Right lung (tissue), 5 donors: ENCODE data around the gene PPP2R1B. TPM values are rescaled to one million over a fixed set of nuclear protein-coding genes. Genes with fewer than 3 reads are reported as not detected.

ENCODE experiments used
- DNase-seq, 2 donors: peaks; one replicate each; pipeline ENCODE4 v3.0.0-alpha.2; 2013
- polyA plus RNA-seq, 5 donors: library from polyadenylated mRNA; unstranded; fragments of 120-200 nt; gene quantifications; one replicate each; pipeline versions ENCODE4 v1.2.1 to v1.2.3, GENCODE V29; 2013; ENCODE audit warnings: inconsistent platforms in 1 of 5, low replicate concordance in 1 of 5; ENCODE audit not compliant: insufficient read length in 5 of 5, insufficient read depth in 1 of 5

The PPP2R1B gene
- polyA plus RNA-seq, 5 donors = 20.6 to 32.4 (median 27.8) TPM

DNA sequence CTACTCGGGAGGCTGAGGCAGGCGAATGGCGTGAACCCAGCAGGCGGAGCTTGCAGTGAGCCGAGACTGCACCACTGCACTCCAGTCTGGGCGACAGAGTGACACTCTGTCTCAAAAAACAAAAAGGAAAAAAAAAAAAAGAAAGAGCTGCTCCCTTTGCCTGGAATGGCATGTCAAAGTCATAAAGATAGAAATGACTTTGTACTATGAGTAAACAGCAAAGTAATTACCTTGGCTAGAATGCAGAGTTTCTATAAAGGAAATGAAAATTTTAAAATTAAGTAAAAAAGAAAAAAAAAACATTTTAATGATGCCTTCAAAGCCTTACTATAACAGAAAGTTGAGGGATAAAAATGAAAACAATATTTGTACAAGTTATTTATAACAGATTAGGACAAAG is 10.1 kb downstream of the PPP2R1B start:
- DNase-seq = no peak

DNA sequence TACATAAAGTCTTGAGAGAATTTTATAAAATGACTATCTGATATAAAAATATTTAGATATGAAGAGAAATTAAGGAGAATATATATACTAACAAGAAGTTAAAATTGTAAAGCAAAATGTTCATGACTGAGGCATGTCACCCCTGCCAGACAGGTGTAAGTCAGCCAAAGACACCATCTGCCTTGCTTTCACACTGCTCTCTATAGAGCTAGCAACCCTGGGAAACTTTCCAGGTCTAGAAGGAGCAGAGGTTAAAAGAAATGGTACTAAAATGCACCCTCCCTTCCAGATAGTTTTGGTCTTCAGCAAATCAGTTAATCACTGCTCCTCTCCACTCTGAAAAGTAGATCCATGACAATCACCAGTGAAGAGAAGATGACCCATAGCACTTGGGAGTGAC is 16.5 kb downstream of the PPP2R1B start:
- no peak for DNase-seq

GRCh38 chr11:111748035-111748804 is 18.0 kb downstream of the PPP2R1B start:
- no peak for DNase-seq

- no peak for DNase-seq
Measured at GRCh38 chr11:111745719-111746504, 20.3 kb downstream of the PPP2R1B start.

- DNase-seq = no peak
Measured at GRCh38 chr11:111743700-111744099, 22.5 kb downstream of the PPP2R1B start.

- DNase-seq = no peak
Measured at GRCh38 chr11:111741751-111742150, 24.4 kb downstream of the PPP2R1B start.

DNA sequence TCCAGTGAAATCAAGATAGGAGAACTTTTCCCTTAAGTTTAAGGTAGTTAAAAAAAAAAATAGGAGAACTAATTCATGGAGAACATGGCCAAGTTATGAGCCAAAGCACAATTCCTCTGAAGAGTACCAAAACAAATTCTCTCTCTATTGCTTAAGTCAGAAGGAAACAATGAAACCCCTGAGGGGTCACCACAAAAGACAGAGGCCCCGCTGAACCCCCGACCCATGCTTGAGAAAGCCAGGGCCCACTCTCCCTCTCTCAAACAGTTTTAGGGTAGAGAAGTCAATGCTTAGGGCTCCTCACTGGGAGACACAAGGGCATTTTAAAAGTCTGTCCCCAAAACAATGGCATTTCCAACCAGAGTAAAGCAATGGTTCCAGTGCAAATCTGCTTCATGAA is 26.9 kb downstream of the PPP2R1B start:
- DNase-seq = no peak

DNA sequence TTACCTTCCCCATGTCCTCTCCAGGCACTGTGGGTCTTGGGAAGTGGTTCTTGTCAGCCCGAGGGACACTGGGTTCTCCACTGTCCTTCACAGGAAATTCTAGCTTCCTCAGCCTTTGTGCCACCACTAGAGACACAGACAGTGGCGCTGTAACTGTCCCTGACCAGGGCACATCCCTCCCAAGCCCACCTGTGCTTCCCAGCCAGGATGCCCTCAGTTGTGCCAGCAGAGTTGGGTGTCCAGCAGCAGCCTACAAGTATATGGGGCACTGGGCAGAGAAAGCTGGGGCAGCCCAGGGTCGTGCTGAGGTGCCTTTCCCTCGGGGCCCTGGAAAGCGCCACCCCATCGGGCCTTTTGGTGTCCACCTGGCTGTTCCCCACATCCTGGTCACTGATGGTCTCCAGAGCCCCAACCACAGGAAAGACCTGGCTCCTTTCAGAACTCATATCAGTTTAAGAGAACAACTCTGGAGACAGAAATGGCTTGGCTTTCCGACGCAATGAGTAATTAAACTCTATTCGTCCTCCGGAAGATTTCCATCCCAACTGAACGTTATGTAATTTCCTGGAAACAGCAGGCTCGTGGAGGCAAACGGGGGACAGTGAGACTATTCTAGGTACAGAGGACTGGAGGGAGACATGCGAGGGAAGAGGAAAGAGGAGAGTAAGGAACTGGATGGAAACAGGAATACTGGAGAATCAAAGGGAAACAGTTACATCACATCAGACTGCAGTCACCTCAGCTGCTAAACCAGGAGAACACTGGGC is 28.6 kb downstream of the PPP2R1B start:
- peak in 1 of 2 donors; percentile 22 for DNase-seq

GRCh38 chr11:111736621-111737443 is 29.4 kb downstream of the PPP2R1B start:
- DNase-seq = peak in 1 of 2 donors; percentile 21

GRCh38 chr11:111736181-111736590 is 30.0 kb downstream of the PPP2R1B start:
- no peak for DNase-seq

- DNase-seq = peak; percentile 92 to 94
Measured at GRCh38 chr11:111735262-111736116, 30.7 kb downstream of the PPP2R1B start.

DNA sequence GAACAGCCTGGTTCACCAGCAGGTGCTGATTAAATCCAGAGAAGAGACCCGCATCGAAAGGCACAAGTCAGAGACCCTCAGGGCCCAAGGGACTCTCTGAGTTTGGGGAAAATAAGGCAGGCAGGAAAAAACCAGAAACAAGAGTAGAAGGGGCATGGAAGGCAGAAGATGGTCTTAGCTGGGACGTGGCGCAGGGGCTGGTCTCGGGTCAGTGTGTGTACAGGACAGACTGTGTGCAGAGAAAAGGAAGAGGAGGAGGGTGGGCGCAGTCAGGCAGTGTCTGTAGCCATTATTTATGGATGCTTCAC is 31.3 kb downstream of the PPP2R1B start:
- no peak for DNase-seq

- peak in 1 of 2 donors; percentile 19 for DNase-seq
Measured at GRCh38 chr11:111734101-111734953, 31.9 kb downstream of the PPP2R1B start.

GRCh38 chr11:111733611-111734088 is 32.5 kb downstream of the PPP2R1B start:
- peak in 1 of 2 donors; percentile 14 for DNase-seq

- peak; percentile 8 to 36 for DNase-seq
Measured at GRCh38 chr11:111733016-111733415, 33.2 kb downstream of the PPP2R1B start.

DNA sequence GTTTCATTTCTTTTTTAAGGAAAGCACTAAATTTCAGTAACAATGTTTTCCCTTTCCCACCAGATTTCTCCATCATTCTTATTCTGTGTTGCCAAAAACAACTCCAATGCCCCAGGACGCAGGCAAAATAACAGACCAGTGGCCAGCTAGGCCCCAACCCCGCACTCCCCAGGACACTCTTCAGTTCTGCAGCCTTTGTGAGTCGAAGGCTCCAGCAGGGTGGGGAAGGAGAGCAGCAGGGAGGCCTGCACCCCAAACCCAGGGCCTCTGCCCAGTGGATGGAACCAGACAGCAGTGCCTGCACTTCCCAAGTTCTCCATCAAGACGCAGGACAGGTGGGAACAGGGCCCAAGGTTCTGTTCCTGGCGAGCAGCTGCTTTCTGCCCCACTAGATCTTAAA is 34.4 kb downstream of the PPP2R1B start:
- no peak for DNase-seq

GRCh38 chr11:111730871-111731591 is 35.2 kb downstream of the PPP2R1B start:
- no peak for DNase-seq

DNA sequence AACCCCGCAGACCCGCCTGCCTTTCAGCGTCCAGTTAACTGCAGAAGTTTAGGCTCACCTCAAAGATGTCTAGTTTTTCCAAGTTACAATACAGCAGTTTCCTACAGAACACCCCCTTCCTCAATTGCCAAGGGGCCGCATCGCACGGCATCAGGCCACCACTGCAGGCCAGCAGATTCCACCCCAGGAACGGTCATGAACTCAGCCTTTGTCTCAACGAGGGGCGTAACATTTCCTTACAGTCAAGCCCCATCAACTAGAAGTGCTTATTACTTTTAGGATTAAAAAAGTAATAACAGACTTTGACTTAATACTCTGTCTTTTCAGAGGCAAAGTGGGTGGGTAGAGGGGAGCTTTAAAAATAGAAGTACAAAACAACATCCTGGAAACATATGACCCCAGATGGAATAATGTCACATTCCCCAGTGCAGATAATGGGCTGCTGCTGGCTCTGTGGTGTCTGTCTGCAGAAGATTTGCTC is 36.3 kb downstream of the PPP2R1B start:
- DNase-seq = peak in 1 of 2 donors; percentile 51
